ENCODE results near the gene TEX29.

TEX29 gene

DNA sequence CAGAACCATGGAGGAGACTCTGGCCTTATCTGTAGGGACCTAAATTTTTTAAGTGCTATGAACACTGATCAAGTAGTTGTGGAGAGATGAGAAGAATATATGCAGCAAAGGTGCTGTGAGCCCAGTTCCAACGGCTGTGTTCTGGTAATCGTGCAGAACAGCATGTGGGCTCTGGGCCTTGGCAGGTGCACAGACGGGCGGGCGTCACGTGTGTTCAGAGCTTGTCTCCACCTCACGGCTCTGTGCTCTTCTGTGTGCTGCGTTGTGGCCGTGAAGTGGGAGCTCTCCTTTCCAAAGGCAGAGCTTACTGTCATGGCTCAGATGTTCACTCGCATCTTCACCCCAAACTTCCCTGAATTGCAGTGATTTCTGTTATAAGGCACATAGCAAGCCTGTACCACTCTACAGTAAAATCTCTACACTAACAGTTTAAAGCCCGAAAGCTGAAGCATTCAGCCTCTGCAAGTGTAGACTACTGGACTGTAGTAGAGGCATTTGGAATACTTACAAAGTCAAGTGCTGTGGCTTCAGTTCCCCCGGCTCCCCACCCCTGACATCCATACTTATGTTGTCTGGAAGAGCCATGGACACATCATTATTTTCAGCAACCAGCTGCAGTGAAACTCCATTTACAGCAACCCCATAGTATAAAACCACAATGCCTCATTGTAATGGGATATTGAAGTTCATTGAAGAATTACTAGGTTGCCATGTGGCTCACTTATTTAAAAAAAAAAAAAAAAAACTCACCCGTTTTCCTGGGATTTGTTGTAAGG is 27.5 kb upstream of the TEX29 start:
- no peak for DNase-seq

- DNase-seq = no peak
These were observed 24.6 kb upstream of the TEX29 start for GRCh38 chr13:111295886-111296285.

GRCh38 chr13:111296417-111296816 is 24.0 kb upstream of the TEX29 start:
- no peak for DNase-seq

- no peak for DNase-seq
These were observed 22.0 kb upstream of the TEX29 start for GRCh38 chr13:111298214-111298975.

DNA sequence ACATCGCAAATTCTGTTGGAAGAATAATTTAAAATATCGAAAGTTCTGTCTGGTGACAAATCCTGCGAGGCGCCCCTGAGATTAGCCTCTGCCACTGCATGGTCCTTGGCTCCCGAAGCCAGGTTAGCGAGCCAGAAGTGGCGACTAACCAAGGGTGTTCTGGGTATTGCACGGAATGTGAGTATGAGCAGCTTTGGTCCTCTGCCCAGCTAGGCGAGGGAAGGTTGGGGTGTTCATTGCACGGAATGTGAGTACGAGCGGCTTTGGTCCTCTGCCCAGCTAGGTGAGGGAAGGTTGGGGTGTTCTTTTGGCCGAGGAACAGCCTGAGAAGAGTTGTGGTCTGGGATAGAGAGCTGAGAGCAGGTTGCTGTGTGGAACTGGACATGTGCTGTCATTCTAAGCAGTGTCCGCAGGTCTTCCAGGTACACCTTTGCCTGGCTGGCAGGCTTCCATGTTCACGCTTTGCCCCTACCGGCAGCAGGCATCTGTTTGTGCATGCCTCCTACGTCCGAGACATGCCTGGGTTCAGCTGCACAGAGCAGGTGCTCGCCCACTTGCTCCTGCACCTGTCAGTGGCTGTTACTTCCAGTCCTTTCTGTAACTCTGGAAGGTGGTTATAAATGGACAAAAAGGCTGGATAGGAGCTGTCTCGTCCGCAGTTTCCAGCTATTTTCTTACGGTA is 18.3 kb upstream of the TEX29 start:
- no peak for DNase-seq

- DNase-seq = no peak
These were observed 16.9 kb upstream of the TEX29 start for GRCh38 chr13:111303559-111303958.

GRCh38 chr13:111304041-111304544 is 16.3 kb upstream of the TEX29 start:
- no peak for DNase-seq

GRCh38 chr13:111304603-111305289 is 15.7 kb upstream of the TEX29 start:
- no peak for DNase-seq

GRCh38 chr13:111312944-111313590 is 7.4 kb upstream of the TEX29 start:
- no peak for DNase-seq

DNA sequence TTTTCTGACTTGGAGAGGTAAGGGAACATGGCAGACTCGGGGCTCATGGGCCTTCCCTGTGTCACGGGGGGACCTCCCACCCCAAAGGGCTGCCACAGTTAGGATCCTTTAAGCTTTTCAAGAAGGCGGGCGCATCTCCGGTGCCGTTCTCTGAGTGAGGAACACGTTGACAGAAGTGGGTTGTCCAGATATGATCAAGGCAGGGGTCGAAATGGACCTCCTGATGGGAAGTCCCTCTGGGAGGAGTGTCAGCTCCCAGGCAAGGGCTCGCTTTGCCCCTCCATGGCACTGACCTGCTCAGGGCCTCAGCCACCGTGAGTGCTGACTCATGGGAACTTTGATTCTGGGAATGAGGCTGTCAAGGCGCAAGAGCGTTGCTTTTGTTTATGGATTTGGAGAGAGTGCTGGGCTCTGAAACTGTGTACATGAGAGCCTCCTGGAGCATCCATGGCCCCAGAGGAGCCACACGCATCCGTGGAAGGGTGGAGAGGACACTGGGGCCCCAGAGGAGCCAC is 6.5 kb upstream of the TEX29 start:
- DNase-seq = no peak

GRCh38 chr13:111314852-111315251 is 5.6 kb upstream of the TEX29 start:
- no peak for DNase-seq

GRCh38 chr13:111315347-111315995 is 5.0 kb upstream of the TEX29 start:
- no peak for DNase-seq

DNA sequence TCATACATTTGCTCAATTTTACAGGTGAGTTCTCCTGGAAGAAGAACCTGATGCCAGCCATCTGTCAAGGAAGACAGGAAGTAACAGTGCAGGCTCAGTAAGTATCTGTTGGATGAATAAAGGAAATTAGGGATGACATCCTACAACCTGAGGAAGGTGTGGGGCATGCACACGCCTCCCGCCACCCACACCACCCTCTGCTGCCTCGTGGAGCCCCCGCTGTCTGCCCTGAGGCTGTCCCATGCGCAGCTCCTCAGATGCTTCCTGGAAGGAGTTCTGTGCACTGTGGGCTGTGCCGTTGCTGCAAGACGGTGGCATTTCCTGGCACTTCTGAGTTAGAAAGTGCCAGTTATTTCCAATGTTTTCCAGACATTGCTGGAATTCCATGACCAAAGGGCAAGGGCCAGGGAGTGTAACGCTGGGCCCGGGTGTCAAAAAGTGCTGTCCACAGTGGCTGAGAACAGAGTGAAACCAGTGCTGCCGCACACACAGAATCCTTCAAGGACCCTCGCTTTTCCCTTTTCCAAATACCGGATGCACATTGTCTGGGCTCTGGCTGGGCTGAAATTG is 4.2 kb upstream of the TEX29 start:
- DNase-seq = no peak

- DNase-seq = no peak
These were observed 3.3 kb upstream of the TEX29 start for GRCh38 chr13:111317042-111317550.

DNA sequence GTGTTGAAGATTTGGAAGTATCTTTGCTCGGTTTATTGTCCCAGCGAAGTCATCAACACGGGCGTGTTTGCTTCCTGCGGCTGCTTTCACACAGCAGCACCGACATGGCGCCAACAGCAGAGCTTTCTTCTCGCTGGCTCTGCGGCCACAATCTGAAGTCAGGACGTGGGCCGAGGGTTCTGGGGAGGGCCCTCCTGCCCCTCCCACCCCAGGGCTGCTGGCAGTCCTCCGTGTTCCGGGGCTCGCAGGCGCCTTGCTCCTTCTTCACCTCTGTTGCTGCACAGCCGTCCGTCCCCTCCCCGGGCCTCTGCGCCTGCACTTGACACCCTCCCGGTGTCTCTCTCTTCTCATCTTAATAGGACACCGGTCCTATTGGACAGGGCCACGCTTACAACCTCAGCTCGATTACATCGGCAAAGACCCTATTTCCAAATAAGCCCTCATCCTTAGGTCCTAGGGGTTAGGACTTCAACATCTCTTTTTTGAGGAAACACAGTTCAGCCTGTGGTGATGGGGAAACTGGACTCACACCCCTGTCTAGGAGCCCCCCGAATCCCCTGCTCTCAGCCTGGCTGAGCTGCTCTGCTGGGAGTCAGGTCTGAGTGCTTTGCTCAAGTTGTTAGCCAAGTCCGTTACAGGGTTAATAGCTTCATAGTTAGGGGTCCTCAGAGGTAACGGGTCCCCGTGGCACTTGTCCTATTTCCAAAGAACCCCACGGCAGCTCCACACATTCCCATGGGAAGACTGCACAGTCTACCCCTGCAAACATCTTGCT is 2.7 kb upstream of the TEX29 start:
- no peak for DNase-seq

DNA sequence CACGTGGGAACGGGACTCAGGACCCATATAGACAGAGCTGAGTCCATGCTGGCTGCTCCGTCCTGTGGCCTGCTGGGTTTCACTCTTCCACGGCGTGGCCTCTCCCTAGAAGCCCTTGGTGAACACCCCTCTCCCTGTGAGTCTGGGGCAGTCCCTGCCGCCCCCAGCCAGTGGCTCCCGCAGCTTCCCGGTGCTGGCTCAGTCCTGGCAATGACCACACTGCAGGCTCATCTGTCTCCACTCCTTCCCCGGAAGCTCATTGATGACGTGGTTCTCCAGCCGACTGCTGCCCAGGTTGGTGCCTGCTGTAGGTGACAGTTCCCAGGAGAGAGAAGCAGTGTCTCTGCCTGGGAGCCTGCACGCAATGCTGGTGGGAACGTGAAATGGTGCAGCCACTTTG is 2.1 kb upstream of the TEX29 start:
- DNase-seq = no peak

DNA sequence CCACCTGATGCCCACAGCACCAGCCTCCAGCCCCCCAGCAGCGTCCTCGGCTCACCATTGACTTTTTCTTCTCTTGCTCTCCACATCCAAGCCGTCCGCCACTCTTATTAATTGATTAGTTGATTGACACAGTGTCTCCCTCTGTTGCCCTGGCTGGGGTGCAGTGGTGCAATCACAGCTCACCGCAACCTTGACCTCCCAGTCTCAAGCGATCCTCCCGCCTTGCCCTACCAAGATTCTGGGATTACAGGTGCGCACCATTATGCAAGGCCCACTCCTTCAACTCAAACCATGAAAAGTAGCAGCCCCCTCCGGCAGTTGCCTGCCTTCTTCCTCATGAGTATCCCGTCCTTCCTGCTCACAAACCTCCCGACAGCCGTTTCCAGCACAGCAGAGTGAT is 921 bp upstream of the TEX29 start:
- no peak for DNase-seq

- DNase-seq = no peak
These were observed 1.8 kb downstream of the TEX29 start for GRCh38 chr13:111322001-111322915.

- DNase-seq = no peak
These were observed 2.5 kb downstream of the TEX29 start for GRCh38 chr13:111322916-111323331.

Data from CD4-positive, alpha-beta T cell treated with Interleukin-10 for 1 hour (primary cell).